ENCODE data around the gene ADGB. TPM values are rescaled to one million over a fixed set of nuclear protein-coding genes. Genes with fewer than 3 reads are reported as not detected.
"Not testable (repeated sequence)": the region's sequence is repeated elsewhere in the genome, so short reads cannot be mapped to it uniquely, and the experiment has no call there.

ADGB gene
- total and polyA plus RNA-seq, 9 of the 15 experiments (the other 6 are each of a cell fraction or from before 2014, with no cell fraction given): not detected

DNA sequence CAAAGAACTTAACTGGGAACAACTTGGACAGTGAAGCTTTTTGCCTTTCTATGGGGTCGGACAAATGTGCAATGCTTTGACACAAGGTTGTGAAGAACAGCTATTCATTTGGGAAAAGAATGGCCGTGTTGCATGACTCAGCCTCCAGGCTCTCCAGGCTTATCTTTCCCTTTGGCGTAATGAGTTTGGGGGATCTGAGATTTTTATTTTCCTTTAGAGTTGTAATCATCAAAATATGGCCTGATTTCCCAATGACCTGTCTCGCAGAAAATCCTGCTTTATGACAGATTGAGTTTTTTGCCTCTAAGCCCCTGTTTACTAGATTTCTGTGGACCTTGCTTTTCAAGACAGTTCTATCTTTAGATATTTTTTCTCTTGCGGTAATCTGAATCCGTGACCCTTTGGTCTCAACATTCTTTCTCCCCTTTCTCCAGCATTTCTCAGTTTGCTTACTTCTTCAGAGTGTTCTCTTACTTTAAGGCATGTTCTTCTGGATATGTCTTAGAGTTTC is 214.1 kb downstream of the ADGB start:
- H3K36me3 ChIP-seq (ENCODE audit: control insufficient read depth, insufficient read depth, low read length); H3K9me1 ChIP-seq (ENCODE audit: control insufficient read depth, insufficient read depth, low read length); H3K27me3 ChIP-seq (ENCODE audit: control insufficient read depth in 2 of 2, insufficient read depth in 2 of 2, low read length in 2 of 2); H3K9me3 ChIP-seq (replicated peaks; ENCODE audit: control insufficient read depth, insufficient read depth, low read depth, low read length); H4K20me1 ChIP-seq (replicated peaks; ENCODE audit: control insufficient read depth, insufficient read depth, low read length); H3K4me3 ChIP-seq; in situ Hi-C loops (cut with MboI); POLR2A ChIA-PET; H3K9ac ChIP-seq (ENCODE audit: insufficient read depth in 1 of 2, low read depth in 2 of 2, low read length in 2 of 2); CTCF ChIA-PET (ENCODE audit: low intra/inter-chr PET ratio); DNase-seq (ENCODE audit: extremely low read depth in 1 of 4, low spot score in 3 of 4); intact Hi-C loops (cut with micrococcal nuclease); H2AFZ ChIP-seq (ENCODE audit: low read depth, low read length); H3K4me1 ChIP-seq (replicated peaks in 1 of 2; ENCODE audit: control insufficient read depth in 2 of 2, insufficient read depth in 2 of 2, low read length in 2 of 2); H3K79me2 ChIP-seq (ENCODE audit: control insufficient read depth, insufficient read depth, low read length); FAIRE-seq; H3K27ac ChIP-seq (ENCODE audit: extremely low read depth, low read depth, low read length); H3K4me2 ChIP-seq (ENCODE audit: insufficient read depth, low read length); BruUV-seq (replicated peaks); TF ChIP-seq JUND (tag; IDR thresholded peaks at IDR 0.05; ENCODE audit: borderline replicate concordance, low read depth, low read length): not testable (repeated sequence)
- peak; percentile 51; the same call in 1 of the 3 replicates for ATAC-seq
- WGBS (ENCODE audit: insufficient coverage, low coverage, missing lambda C conversion rate): 24% methylated on average over 6 of the region's 6 CpGs
- peak; percentile 53 for TF ChIP-seq NFE2 (IDR thresholded peaks at IDR 0.05; ENCODE audit: low read depth)
- peak; percentile 20; the same call in 1 of the 2 replicates for TF ChIP-seq JUND (IDR thresholded peaks at IDR 0.05; ENCODE audit: borderline replicate concordance, low read depth, low read length)
- peak; percentile 47; the same call in 1 of the 2 replicates for TF ChIP-seq FOSL1 (tag; conservative IDR thresholded peaks at IDR 0.05)
- TF ChIP-seq, protein P1, sequence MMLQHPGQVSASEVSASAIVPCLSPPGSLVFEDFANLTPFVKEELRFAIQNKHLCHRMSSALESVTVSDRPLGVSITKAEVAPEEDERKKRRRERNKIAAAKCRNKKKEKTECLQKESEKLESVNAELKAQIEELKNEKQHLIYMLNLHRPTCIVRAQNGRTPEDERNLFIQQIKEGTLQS (IDR thresholded peaks at IDR 0.05): 0 out of 2 replicates have a peak, but pooled peaks have one; percentile 29
- TF ChIP-seq, protein P1 (CRISPR knock-in tag; conservative IDR thresholded peaks at IDR 0.05): not testable (repeated sequence)
